ENCODE results near the gene MSI2.

DNA sequence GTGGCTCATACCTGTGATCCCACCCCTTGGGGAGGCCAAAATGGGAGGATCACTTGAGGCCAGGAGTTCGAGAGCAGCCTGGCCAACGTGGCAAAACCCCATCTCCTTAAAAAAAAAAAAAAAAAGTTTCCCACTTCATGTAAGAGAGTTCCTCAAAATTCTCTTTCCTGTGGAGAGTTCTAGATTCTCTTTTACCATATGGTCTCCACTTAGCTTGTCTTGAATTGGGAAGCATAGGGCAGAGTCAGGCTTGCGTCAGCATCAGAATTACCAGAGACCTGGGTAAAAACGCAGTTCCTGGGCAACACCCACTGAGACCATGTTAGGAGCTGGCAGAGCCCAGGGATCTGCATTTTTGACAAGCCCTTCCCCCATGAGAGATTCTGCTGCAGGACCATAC, 330.4 kb downstream of the MSI2 start:
- TF ChIP-seq PATZ1 (CRISPR knock-in tag; IDR thresholded peaks at IDR 0.05; ENCODE audit: borderline replicate concordance) (no peak), TBP (optimal IDR thresholded peaks at IDR 0.05; ENCODE audit: low read depth, low read length) (no peak), MTA2 (IDR thresholded peaks at IDR 0.05; ENCODE audit: low read depth) (no peak), NFRKB (IDR thresholded peaks at IDR 0.05; ENCODE audit: low read depth) (no peak), EGR1 (conservative IDR thresholded peaks at IDR 0.05) (no peak), ELF1 (tag; IDR thresholded peaks at IDR 0.05) (no peak), ZFP36 (IDR thresholded peaks at IDR 0.05; ENCODE audit: low read depth, low read length, partially characterized antibody) (no peak), HDAC2 (IDR thresholded peaks at IDR 0.05) (no peak), CHD2 (IDR thresholded peaks at IDR 0.05; ENCODE audit: low read depth, low read length) (no peak), RAD21 (CRISPR knock-in tag; conservative IDR thresholded peaks at IDR 0.05 in 1 of 2, IDR thresholded peaks at IDR 0.05 in 1 of 2) (no peak), ZNF274 (IDR thresholded peaks at IDR 0.05; ENCODE audit: borderline replicate concordance, low read depth, low read length) (no peak), MGA (IDR thresholded peaks at IDR 0.05) (no peak), SMARCA5 (IDR thresholded peaks at IDR 0.05) (no peak)
- TF ChIP-seq, protein P1, sequence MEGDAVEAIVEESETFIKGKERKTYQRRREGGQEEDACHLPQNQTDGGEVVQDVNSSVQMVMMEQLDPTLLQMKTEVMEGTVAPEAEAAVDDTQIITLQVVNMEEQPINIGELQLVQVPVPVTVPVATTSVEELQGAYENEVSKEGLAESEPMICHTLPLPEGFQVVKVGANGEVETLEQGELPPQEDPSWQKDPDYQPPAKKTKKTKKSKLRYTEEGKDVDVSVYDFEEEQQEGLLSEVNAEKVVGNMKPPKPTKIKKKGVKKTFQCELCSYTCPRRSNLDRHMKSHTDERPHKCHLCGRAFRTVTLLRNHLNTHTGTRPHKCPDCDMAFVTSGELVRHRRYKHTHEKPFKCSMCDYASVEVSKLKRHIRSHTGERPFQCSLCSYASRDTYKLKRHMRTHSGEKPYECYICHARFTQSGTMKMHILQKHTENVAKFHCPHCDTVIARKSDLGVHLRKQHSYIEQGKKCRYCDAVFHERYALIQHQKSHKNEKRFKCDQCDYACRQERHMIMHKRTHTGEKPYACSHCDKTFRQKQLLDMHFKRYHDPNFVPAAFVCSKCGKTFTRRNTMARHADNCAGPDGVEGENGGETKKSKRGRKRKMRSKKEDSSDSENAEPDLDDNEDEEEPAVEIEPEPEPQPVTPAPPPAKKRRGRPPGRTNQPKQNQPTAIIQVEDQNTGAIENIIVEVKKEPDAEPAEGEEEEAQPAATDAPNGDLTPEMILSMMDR (IDR thresholded peaks at IDR 0.05 in 2 of 3, conservative IDR thresholded peaks at IDR 0.05 in 1 of 3; ENCODE audit: insufficient read depth in 2 of 3, low read depth in 1 of 3, low read length in 3 of 3): no peak

All from K562 (cell line).